TTC549 (cell line): ENCODE measurements around the gene VAC14.

ENCODE experiments used
- FAIRE-seq: peaks from 2 replicates; lab custom pipeline; 2012; peaks lifted over from hg19 to GRCh38; lab: Jason Lieb, UNC

Gene VAC14

DNA sequence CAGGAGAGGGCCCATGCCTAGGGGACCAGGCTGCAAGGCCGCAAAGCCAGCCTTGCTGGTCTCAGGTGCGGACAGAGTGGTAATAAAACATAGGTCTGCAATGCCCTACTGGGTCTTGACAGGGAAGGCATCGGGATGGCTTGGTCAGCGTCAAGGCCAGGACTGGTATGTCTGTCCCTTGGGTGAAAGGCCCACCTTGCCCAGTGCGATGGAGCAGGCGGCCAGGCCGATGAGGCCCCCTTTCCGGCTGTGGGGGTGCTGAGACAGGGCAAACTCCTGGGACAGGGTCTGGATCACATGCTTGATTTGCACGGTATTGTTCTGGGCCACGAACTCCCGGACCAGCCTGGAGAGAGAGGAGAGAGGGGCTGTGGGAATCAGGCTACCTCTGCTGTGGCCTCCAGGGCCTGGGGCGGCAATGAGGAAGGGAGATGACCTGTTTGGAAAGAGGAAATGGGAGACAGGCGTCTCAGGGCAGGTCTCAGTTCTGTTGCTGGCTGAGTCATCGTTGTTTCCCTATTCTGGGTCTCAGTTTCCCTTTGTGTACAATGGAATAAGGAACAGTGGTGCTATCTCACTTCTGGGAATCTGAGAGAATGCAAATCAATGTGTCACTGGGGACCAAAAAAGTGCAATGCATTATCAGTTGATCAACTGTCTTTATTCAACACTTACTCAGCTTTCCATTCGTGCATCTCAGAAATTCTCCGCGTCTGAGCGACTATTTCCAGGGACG is 14.8 kb downstream of the VAC14 start:
- FAIRE-seq = no peak

DNA sequence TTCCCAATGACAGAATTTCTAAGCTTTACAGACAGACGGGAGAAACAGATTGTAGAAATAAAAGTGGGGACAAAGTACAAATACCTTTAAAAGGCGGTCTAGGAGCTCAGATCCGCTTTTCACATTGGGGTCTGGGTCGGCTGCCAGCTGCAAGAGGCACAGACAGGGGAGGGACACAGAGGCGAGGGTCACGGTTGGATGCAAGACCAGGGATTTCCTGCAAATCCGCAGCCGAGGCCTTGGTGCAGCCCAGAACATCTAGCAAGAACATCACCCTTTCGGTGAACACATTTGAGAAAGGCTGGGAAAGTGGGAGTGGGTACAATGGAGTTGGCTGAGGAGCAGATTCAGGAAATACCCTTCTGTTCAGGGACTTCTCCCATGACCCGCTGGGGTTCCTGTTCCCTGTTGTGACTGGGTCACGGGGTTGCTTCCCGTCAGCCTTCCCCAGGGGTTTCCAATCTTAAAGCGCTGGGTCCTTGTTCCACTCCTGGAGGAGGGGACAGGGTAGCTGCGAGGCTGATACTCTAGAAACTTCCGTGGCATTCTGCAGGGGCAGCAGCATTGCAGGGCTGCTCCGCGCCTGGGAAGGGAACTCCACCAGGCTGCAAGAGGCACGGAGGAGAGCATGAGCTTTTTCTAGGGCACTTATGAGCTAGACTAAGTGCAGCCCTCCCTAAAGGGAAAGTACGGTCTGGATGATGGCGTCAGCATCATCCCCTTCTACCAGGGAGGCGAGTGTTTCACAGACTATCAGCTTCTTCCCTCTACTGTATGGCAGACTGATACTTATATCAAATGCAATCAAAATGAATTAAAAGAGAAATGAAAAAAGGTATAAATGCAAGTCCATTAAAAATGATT is 16.0 kb downstream of the VAC14 start:
- no peak for FAIRE-seq

- no peak for FAIRE-seq
These were observed 18.7 kb downstream of the VAC14 start for GRCh38 chr16:70782237-70782636.

- FAIRE-seq = no peak
These were observed 19.2 kb downstream of the VAC14 start for GRCh38 chr16:70781800-70782199.

GRCh38 chr16:70780546-70780945 is 20.4 kb downstream of the VAC14 start:
- FAIRE-seq = no peak

GRCh38 chr16:70779361-70779760 is 21.6 kb downstream of the VAC14 start:
- FAIRE-seq = no peak

DNA sequence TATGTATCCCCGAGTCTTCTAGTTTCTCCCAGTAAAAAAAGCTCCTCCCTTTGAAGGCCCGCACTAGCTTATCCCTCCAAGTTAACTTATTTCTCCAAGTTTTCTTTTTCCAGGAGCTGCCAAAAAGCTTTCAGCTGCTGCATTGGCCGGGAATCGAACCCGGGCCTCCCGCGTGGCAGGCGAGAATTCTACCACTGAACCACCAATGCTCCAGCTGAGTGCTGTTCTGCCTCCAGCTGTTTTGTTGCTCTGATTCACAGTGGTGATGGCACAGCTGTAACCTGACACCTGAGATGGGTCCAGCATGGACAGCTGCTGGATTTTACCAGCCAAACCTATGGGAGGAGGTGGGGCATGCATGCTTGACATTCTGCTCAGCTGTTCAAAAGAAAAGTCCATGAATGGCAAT is 22.1 kb downstream of the VAC14 start:
- FAIRE-seq = peak; percentile 73

DNA sequence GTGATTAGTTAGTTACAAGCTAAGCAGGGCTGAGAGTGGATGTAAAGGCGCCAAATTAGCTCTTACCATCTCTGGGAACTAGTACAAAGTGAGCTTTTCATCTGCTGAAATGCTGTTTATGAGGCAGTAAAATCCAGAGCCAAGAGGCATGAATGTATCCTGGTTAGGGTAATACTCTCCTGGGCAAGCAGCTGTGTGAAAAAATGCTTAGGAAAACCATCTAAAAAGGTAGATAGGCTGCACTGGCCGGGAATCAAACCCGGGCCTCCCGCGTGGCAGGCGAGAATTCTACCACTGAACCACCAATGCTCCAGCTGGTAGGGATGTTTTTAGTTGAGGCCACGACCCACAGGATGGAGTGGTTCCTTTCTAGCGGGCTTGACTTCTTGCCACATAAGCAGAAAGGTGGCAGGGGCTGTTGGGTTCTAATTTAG is 23.0 kb downstream of the VAC14 start:
- no peak for FAIRE-seq

GRCh38 chr16:70777496-70777895 is 23.5 kb downstream of the VAC14 start:
- FAIRE-seq = no peak

- no peak for FAIRE-seq
These were observed 25.6 kb downstream of the VAC14 start for GRCh38 chr16:70775399-70775798.

- no peak for FAIRE-seq
These were observed 26.7 kb downstream of the VAC14 start for GRCh38 chr16:70774261-70774660.

GRCh38 chr16:70772493-70772892 is 28.5 kb downstream of the VAC14 start:
- no peak for FAIRE-seq

- FAIRE-seq = no peak
These were observed 30.1 kb downstream of the VAC14 start for GRCh38 chr16:70770626-70771552.

GRCh38 chr16:70770291-70770625 is 30.7 kb downstream of the VAC14 start:
- FAIRE-seq = no peak

GRCh38 chr16:70769761-70770160 is 31.2 kb downstream of the VAC14 start:
- no peak for FAIRE-seq

- FAIRE-seq = no peak
These were observed 31.8 kb downstream of the VAC14 start for GRCh38 chr16:70769131-70769530.

- no peak for FAIRE-seq
These were observed 32.8 kb downstream of the VAC14 start for GRCh38 chr16:70768203-70768580.

GRCh38 chr16:70767377-70768202 is 33.4 kb downstream of the VAC14 start:
- no peak for FAIRE-seq

DNA sequence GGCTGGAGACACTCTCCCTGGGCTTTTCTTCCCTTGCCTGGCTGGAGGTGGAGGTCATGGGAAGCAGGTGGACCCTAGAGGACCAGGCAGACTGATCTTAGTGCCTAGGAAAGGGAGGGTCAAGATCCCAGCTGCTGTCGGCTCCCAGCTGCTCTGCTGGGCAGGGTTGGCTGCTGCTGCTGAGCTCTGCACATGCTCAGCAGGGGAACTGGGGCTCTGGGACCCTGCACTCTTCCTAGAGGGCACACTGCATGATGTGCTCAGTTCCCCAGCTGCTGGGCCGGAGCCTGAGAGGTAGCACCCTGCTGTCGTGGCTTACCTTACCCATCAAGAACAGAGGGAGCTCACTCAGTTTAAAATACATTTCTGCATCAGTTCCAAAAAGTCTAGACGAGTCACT is 34.3 kb downstream of the VAC14 start:
- FAIRE-seq = no peak

DNA sequence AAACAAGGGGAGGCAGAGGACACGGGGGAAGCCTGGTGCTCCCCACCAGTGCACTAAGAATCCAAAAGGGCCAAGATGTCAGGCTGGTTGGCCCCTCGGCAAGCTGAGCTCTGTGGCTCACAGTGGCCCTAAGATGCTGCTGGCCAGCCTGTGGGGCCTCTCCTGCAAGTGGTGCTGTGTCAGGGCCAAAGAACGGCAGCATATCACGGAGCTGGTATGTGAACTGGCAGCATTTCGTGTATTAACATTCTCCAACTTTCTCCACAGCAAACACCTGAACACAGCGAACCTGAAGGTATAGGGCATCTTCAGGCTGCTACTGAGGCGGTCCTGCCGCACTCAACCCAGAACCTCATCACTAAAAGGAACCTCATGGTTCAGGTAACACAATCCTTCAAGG is 34.8 kb downstream of the VAC14 start:
- no peak for FAIRE-seq

DNA sequence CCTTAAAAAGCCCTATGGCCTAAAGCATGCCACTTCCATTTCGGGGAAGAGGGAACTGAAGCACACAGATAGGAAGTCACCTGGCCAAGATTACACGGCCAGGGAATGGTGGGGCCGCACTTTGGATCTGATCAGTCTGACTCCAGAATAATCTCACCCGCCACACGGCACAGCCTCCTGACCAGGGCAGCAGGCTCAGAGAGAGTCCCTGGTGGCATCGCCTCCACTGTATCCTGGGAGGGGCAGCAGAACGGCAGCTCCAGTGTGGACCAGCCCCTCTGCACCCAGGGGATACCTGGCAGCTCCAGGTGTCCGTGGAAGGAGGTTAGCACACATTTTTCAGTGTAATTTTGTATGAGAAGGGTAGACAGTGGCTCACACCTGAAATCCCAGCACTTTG is 35.5 kb downstream of the VAC14 start:
- FAIRE-seq = no peak

DNA sequence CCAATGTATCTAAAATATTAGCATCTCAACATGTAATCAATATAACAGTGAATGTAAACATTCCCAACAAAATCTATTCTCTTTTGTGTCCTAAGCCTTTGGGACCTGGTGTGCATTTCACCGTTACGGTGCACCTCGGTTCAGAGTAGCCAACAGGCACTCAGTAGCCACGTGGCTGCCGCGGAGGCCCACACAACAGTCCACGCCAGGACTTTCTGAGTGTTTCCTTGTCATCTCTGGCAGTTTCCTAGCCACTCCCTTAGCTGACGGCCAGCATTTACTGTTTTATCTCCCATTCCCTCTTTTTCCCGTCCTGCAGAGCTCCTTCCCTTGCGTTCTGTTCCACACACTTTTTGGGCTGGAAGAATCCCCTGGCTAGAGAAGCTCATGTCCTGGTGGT is 36.3 kb downstream of the VAC14 start:
- no peak for FAIRE-seq
